ENCODE measurements around the gene CAMK1G.

GRCh38 chr1:209600541-209600940 is 17.0 kb downstream of the CAMK1G start:
- TF ChIP-seq EZH2 (IDR thresholded peaks at IDR 0.05; ENCODE audit: insufficient read depth, poor library complexity, severe bottlenecking) (no peak), EZH2phosphoT487 (IDR thresholded peaks at IDR 0.05; ENCODE audit: insufficient read depth, low read depth) (no peak)
